HG03097 (cell line): ENCODE data around the gene EFNA2.
"Not testable (repeated sequence)": the region's sequence is repeated elsewhere in the genome, so short reads cannot be mapped to it uniquely, and the experiment has no call there.

ENCODE experiments used
- ATAC-seq: cut with Tn5 transposase; IDR thresholded peaks from one replicate; pipeline ENCODE4 v1.9.1; 2021; ENCODE audit not compliant: unreplicated experiment, low FRiP score

Gene EFNA2

DNA sequence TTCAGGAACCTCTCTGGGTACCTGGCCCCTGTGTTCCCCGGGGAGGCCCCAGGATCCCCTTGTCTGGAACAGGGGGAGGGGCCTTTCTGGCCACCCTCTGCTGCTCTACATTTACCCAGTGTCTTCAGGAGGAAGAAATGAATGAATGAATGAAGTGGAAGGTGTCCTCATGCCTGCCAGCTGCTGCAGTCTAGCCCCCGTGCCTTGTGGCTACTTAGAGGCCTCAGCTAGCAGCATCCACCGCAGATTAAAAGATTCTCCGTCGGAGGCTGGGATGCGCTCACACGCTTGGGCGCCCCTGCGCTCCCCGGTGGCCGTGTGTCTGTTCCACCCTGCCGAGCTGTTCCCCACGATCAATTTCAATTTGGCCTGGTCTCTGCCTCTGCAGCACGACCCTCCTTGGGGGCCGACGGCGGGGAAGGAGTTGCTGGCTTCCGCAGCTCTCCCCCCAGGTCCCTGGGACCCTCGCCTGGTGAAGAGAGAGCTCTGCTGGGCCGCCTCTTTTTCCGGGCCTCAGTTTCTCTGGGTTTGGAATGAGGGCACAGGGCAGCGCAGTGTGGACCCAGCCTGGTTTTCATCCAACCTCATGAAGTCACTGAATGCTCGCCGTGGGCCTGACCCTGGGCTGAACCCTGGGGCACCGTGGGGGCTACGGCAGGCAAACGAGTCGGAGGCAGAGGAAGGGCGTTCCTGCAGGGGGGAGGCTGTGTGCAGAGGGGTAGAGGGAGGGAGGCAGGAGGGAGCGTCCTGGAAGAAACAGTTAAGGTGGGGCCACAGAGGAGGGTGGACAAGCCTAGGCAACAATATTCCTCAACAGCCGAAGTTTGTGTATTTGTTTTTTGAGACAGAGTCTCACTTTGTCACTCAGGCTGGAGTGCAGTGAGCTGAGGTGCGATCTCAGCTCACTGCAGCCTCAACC lies 28.3 kb downstream of the EFNA2 start:
- no peak for ATAC-seq

DNA sequence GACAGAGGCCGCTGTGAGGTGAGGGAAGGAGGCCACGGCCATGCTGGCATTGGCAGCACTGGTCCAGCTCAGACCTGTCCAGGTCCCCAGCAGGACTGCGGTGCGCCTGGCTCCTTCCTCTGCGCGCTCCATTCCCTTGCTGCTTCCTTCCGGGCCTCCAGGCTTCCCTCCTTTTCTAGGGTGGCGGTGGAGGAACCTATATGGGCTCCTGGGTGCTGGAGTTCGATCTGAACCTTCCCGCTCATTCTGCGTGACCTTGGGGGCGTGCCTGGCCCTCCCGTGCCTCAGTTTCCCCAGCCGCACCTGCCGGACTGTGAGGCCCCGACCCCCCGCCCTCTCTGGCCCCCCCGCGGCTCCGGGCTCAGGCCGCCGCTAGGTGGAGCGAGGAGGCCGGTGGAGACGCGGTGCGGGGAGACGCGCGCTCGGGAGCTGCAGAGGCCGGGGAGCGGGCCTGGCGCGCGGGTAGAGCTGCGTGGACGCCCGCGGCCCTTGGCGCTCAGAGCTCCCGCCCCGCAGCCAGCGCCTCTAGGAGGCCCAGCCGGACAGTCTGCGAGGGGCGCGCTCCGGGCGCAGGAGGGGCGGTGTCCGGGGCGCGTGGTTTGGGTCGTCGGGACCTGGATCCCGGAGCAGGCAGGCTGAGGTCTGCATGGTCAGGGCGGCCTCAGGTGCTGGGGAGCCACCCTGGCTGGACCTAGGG lies 29.9 kb downstream of the EFNA2 start:
- ATAC-seq, result no peak

DNA sequence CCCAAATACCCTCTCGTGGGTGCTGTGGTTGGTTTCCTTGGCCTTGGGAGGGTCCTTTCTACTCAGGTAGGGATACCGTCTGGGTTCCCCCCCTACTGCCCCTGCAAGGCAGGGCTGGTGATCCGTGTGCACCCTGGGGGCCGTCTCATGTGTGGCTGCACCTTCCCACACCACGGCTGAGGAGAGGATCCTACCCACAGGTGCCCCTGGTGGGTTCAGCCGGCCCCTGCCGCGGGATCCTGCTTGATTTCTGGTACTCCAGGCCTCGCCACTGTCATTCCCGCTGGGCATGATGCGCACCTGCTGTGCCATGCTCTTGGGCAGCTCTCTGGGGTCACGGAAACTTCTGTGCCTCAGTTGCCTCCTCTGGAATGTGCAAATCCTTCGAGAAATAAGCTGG lies 30.8 kb downstream of the EFNA2 start:
- no peak for ATAC-seq

DNA sequence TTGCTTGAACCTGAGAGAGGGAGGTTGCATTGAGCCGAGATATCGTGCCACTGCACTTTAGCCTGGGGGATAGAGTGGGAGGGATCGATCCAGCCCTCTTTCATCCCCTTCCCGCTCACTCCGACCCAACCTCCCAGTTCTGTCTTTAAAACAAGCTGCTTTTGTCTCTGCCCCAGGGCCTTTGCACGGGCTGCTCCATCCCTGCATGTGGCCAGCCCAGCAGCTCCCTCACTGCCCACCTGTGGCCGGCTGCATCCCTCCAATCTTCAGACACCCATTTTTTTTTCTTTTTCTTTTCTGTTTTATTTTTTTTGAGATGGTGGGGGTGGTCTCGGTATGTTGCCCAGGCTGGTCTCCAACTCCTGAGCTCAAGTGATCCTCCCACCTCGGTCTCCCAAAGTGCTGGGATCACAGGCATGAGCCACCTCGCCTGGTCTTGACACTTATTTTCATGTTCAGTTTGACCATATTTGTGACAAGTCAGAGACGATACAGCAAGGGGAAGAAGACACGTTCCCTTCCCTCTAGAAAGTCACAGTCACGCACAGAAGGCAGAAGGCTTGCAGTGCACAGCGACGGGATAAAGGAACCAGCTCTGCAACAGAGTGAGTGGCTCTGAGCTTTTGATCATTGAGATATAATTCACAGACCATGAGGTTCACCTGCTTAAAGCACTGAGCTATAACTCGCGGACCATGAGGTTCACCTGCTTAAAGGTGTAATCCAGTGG lies 31.8 kb downstream of the EFNA2 start:
- no peak for ATAC-seq

DNA sequence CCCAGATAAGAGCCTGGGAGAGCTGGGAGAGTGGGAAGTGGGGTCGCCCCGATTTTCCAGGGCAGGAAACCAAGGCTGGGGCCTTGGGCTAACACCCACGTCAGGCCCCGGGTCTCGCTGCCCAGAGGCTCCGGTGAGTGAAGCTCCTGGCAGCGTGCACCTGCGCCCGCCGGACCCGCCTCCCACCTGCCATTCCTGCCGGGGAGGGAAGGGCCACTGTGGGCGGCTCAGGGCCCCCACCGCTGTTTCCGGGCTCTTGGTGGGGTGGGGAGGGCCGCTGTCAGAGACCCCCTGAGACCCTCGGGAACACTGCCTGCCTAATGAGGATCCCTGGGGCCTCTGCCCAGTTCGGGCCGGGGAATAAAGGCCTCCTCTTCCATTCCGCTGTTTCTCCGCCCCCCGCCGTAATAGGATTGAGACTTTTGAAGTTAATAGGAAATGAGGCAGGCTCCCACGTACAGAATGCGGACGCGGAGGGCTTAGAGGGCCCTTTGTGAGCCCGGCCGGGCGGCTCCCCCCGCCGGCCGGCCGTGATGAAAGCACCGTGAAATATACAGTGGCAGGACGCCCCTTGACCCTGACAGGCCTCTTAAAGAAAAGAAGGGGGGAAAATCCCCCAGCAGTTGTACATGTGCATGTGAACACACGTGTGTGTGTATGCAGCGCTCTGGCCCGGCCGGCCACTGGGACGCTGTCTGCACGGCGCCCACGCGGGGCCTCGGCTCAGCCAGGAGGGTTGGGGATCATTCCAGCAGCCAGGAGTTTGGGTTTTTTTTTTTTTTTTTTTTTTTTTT lies 33.2 kb downstream of the EFNA2 start:
- no peak for ATAC-seq

DNA sequence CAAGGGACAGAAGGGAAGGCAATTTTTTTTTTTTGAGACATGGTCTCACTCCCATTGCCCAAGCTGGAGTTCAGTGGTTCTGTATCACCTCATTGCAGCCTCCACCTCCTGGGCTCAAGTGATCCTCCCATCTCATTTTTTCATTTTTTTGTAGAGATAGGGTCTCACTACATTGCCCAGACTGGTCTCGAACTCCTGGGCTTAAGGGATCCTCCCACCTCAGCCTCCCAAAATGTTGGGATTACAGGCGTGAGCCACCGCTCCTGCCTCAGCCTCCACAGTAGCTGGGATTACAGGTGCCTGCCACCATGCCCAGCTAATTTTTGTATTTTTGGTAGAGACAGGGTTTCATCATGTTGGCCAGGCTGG lies 34.6 kb downstream of the EFNA2 start:
- ATAC-seq, result not testable (repeated sequence)

DNA sequence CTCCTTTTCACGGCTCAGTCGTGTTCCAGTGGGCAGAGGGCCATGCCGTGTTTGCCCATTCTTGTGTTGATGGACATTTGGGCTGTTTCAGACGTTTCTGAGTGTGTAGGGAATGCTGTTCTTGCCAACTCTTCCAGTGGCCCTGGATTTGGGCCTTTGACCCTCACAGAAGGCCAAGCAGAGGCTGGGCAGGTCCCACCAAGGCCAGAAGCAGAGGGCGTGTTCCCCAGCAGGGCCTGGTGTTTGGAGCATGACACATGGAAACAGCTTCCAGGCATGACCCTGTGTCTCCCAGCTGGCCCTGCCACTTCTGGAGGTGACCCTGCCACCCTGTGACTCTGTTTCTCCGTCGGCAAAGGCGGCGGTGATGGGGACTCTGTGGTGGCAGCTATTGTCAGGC lies 35.9 kb downstream of the EFNA2 start:
- ATAC-seq, result no peak

DNA sequence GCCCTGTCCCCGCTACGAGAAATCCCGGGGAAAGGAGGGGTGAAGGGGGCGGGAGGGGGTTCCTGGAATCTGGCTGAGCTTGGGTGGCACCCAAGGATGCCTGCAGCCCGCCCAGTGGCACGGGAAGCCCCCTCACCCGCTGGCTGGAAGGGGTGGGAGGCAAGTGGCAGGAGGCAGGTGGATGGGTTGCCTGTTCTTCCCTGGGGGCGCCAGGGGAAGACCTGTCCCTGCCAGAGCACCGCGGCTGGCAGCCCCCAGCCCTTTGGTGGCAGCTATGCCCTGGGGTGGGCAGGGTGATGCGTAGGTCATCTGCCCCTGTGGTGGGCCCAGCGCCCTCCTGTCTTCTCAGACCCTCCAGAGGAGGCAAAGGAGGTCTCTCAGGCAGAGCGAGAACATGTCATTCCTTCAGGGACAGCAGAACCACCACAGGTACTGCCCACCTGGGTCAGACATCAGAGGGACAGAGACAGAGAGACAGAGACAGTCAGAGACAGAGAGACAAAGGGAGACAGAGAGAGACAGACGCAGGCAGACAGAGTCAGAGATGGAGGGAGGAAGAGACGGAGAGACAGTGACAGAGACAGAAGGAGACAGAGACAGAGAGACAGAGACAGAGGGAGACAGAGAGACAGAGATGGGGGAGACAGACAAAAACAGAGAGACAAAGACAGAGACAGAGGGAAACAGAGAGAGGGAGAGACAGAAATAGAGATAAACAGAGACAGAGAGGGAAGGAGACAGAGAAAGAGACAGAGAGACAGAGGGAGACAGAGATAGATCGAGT lies 36.7 kb downstream of the EFNA2 start:
- no peak for ATAC-seq

DNA sequence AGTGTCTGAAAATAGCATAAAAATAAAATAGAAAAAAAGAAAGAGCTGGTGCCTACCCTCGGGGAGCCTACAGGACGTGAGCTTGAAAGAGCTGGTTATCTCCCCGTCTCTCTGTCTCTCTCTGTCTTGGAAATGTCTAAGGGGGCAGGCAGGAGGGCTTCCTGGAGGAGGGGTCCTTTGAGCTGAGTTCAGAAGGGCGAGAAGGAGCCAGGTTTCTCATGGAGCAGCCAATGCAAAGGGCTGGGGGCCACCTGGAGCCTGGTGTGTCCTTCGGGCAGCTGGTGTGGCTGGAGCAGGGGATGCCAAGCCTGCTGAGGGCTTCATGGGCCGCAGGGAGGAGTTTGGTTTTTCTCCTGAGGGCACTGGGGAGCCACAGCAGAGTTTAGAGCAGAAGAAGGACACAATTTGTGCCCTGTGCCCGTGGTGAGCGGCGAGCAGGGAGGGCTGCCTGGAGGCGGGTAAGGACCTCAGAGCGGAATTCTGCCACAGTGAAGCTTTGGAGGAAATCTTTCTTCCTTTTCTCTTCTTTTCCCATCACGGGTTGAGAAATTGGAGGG lies 38.7 kb downstream of the EFNA2 start:
- ATAC-seq, result no peak

DNA sequence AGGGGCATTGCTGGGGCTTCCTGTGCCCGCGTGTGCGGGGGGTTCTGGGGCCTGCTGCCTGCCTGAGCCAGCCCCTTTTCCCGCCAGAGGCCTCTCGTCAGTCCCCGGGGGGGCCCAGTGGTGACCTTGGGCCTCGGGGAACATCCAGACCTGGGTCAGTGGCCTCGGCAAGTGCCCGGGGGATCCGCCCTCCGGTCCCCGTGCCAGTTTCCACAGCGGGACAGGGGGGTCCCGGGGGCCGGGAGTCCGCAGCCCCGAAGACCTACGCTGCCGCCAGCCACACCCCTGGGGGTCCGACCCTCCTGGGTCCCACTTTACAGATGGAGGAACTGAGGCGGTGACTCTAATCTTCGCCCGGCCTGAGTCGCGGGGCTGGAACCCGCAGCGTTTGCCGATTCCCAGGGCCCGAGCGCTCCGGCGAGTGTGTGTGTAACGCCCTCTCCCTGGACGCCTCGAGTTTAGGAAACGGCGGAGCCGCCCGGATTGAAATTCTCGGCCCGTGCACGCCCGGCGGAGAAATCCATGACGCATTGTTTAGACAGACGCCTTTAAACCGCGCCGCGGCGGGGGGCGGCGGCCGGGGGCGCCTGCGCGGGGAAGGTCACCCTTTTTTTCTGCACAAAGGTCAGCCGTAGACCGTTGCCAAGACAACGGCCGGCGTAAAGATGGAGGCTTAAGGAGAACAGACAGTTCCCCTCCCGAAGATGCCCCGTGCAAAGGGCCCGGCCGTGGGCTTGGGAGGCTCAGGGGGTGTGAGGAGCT lies 39.3 kb downstream of the EFNA2 start:
- ATAC-seq, result no peak

DNA sequence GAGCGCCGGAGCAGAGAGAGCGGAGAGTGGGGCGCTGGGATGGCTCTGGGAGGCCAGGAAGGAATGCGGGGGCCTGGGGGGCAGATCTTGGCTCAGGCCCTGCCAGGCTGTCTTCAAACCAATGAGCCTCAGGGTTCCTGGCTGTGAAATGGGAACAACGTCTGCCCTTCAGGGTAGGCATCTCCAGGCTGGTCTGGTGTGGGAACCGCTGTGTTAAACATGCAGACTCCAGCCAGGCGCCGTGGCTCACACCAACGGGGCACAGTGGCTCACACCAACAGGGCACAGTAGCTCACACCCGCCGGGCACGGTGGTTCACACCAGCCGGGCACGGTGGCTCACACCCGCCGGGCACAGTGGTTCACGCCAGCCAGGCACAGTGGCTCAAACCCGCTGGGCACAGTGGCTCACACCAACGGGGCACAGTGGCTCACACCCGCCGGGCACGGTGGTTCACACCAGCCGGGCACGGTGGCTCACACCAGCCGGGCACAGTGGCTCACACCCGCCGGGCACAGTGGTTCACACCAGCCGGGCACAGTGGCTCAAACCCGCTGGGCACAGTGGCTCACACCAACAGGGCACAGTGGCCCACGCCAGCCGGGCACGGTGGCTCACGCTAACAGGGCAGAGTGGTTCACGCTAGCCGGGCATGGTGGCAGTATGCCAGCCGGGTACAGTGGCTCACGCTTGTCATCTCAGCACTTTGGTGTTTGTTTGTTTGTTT lies 40.1 kb downstream of the EFNA2 start:
- ATAC-seq, result no peak

DNA sequence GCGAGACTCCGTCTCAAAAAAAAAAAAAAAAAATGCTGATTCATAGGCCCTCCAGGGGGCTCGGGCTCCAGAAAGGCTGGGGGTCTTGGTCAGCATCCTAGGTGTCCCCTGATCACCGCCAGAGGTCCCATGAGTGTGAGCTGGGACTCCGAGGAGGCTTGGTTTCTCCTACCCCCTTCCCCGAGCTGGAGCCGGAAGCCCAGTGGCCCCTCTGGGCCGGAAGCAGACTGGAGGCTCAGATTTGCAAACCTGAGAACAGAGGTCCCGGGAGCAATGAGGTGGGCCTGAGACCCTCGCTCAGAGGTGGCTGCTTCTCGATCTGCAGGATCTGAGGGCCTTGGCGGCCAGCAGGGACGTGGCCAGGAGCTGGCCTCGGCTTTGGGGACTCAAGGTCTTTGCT lies 41.5 kb downstream of the EFNA2 start:
- no peak for ATAC-seq

DNA sequence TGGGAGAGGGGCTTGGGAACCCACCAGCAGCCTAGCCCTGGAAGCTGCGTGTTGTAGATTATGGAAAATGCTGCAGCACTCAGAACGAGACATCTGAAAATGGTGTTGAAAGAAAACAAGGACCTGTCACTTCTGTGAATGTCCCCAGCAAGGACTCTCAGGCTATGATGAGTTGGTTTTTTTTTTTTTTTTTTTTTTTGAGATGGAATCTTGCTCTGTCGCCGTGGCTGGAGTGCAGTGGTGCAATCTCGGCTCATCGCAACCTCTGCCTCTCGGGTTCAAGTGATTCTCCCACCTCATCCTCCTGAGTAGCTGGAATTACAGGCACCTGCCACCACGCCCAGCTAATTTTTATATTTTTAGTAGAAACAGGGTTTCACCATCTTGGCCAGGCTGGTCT lies 46.5 kb downstream of the EFNA2 start:
- not testable (repeated sequence) for ATAC-seq

DNA sequence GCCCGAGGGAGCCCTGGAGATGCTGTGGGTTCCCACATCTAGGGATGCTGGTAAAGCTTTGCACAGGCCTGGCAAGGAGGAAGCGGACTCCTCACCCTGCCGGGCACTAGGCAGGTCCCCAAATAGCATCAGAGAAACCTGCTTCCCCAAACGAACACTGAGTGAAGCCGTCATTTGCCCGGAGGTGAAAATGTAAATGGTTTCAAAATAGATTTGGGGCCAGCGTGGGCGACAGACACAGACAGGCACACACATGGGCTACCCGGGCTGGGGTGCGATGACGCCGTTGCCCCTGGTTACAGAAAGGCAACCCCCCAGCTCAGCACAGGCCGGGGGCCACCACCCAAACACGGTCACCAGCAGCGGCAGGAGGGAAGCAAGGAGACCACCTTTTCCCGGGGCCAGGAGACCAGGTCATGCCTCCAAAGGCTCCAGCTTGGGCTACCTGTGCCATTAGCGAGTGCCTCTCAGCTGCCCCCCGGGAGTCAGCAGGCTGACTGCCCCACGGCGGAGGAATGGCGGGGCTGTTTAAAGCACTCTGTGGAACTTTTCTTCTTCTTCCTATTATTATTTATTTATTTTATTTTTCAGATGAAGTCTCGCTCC lies 50.5 kb downstream of the EFNA2 start:
- no peak for ATAC-seq

DNA sequence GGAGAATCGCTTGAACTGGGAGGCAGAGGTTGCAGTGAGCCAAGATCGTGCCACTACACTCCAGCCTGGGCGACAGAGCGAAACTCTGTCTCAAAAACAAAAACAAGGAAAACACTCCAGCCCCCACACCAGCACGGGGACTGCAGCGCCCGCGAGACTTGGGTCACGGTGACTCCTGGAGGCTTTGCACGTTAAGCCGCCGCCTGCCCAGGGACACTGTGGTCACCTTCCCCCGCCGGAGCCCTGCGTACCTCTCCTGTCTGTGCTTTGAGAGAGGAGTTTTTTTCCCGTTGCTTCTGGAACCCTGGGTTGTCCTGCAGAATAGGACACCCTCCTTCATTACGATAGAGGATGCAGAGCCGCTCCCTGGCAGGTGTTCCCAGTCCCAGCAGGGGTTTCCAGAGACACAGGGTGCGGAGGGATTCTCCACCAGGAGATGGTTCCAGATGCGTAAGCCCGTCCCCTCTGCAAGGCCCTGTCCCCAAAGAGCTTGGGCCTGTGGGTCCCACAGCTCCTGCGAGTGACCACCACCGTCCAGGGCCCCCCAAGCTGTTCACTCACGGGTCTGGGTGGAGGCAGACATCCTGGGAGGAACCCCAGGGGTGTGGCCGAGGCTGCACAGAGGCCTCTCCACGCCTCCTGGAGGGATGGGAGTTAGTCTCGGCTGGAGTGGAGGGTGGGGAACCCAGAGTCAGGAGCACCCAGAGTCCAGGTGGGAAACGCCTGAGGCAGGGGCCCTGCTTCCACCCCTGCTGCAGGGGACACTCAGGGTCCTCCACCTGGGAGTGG lies 55.2 kb downstream of the EFNA2 start:
- ATAC-seq, result no peak

DNA sequence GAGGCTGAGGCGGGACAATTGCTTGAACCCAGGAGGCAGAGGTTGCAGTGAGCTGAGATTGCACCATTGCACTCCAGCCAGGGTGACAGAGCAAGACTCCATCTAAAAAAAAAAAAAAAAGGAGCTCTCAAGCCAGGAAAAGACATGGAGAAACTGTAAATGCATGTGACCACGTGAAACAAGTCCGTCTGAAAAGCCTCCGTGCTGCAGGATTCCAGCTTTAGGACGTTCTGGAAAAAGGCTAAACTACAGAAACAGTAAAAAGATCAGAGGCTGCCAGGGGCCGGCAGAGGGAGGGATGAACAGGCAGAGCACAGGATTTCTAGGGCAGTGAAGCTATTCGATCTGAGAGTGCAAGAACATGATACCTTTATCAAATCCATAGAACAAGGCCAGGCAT lies 57.4 kb downstream of the EFNA2 start:
- no peak for ATAC-seq

DNA sequence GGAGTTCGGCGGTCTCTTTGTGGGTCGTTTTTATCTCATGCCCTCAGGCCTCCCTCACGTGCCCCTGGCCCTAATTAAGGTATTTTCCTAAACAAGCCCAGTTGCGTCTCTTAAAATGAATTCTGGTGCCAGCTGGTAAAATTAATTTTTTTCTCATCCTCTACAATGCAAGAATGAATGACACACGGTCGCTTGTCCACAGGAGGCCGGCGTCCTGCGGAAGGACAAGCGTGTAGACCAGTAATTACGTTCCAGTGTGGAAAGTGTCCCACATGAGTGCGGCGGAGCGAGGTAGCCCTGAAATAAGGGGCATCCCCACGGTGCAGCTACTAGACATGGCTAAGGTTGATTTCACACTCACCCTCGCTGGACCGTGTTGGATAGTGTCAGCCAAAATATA lies 63.5 kb downstream of the EFNA2 start:
- ATAC-seq, result no peak
